ENCODE results near the gene CXCL12.

CXCL12 gene

GRCh38 chr10:44415121-44415520 is 30.2 kb upstream of the CXCL12 start:
- Histone ChIP-seq H3K27ac (ENCODE audit: poor library complexity, severe bottlenecking) (no peak overlapping the region), H3K4me1 (ENCODE audit: insufficient read depth, poor library complexity, severe bottlenecking) (no peaks in the 10 kb centered on the region), H3K27me3 (ENCODE audit: insufficient read depth, poor library complexity, severe bottlenecking) (no peaks in the 10 kb centered on the region), H3K36me3 (ENCODE audit: low read depth) (no peaks in the 10 kb centered on the region), H3K4me3 (ENCODE audit: severe bottlenecking) (no peak overlapping the region), H3K9me3 (ENCODE audit: severe bottlenecking) (no peaks in the 10 kb centered on the region)
- DNase-seq (ENCODE audit: low spot score) (no peak), ATAC-seq (ENCODE audit: low read depth) (no peak)
- no peak for TF ChIP-seq CTCF (IDR thresholded peaks at IDR 0.05; ENCODE audit: poor library complexity, severe bottlenecking)

- Histone ChIP-seq H3K27me3 (ENCODE audit: insufficient read depth, poor library complexity, severe bottlenecking) (no peaks in the 10 kb centered on the region), H3K9me3 (ENCODE audit: severe bottlenecking) (no peaks in the 10 kb centered on the region), H3K4me1 (ENCODE audit: insufficient read depth, poor library complexity, severe bottlenecking) (no peaks in the 10 kb centered on the region), H3K4me3 (ENCODE audit: severe bottlenecking) (no peak overlapping the region), H3K36me3 (ENCODE audit: low read depth) (no peaks in the 10 kb centered on the region), H3K27ac (ENCODE audit: poor library complexity, severe bottlenecking) (no peak overlapping the region)
- DNase-seq (ENCODE audit: low spot score) (no peak), ATAC-seq (ENCODE audit: low read depth) (no peak)
- TF ChIP-seq CTCF (IDR thresholded peaks at IDR 0.05; ENCODE audit: poor library complexity, severe bottlenecking), result no peak
Observed at GRCh38 chr10:44413416-44413815, 28.5 kb upstream of the CXCL12 start.

- no peak for TF ChIP-seq CTCF (IDR thresholded peaks at IDR 0.05; ENCODE audit: poor library complexity, severe bottlenecking)
- no peak overlapping the region for H3K4me3 ChIP-seq (ENCODE audit: severe bottlenecking)
- no peak for ATAC-seq (ENCODE audit: low read depth)
Observed at GRCh38 chr10:44411251-44411650, 26.4 kb upstream of the CXCL12 start.

GRCh38 chr10:44404741-44405437 is 20.0 kb upstream of the CXCL12 start:
- Histone ChIP-seq H3K36me3 (ENCODE audit: low read depth) (no peaks in the 10 kb centered on the region), H3K9me3 (ENCODE audit: severe bottlenecking) (no peaks in the 10 kb centered on the region), H3K4me3 (ENCODE audit: severe bottlenecking) (no peak overlapping the region), H3K27ac (ENCODE audit: poor library complexity, severe bottlenecking) (no peak overlapping the region), H3K27me3 (ENCODE audit: insufficient read depth, poor library complexity, severe bottlenecking) (no peaks in the 10 kb centered on the region), H3K4me1 (ENCODE audit: insufficient read depth, poor library complexity, severe bottlenecking) (no peaks in the 10 kb centered on the region)
- ATAC-seq (ENCODE audit: low read depth) (no peak), DNase-seq (ENCODE audit: low spot score) (no peak)
- no peak for TF ChIP-seq CTCF (IDR thresholded peaks at IDR 0.05; ENCODE audit: poor library complexity, severe bottlenecking)

More at GRCh38 chr10:44411251-44411650, 26.4 kb upstream of the CXCL12 start:
- Histone ChIP-seq H3K4me1 (ENCODE audit: insufficient read depth, poor library complexity, severe bottlenecking) (no peaks in the 10 kb centered on the region), H3K27me3 (ENCODE audit: insufficient read depth, poor library complexity, severe bottlenecking) (no peaks in the 10 kb centered on the region), H3K27ac (ENCODE audit: poor library complexity, severe bottlenecking) (no peak overlapping the region), H3K9me3 (ENCODE audit: severe bottlenecking) (no peaks in the 10 kb centered on the region), H3K36me3 (ENCODE audit: low read depth) (no peaks in the 10 kb centered on the region)
- DNase-seq (ENCODE audit: low spot score), result no peak

GRCh38 chr10:44402465-44403195 is 17.7 kb upstream of the CXCL12 start:
- Histone ChIP-seq H3K4me1 (ENCODE audit: insufficient read depth, poor library complexity, severe bottlenecking) (no peaks in the 10 kb centered on the region), H3K27ac (ENCODE audit: poor library complexity, severe bottlenecking) (no peak overlapping the region), H3K36me3 (ENCODE audit: low read depth) (no peaks in the 10 kb centered on the region), H3K4me3 (ENCODE audit: severe bottlenecking) (no peak overlapping the region), H3K9me3 (ENCODE audit: severe bottlenecking) (no peaks in the 10 kb centered on the region), H3K27me3 (ENCODE audit: insufficient read depth, poor library complexity, severe bottlenecking) (no peaks in the 10 kb centered on the region)
- no peak for TF ChIP-seq CTCF (IDR thresholded peaks at IDR 0.05; ENCODE audit: poor library complexity, severe bottlenecking)
- no peak for ATAC-seq (ENCODE audit: low read depth)
- DNase-seq (ENCODE audit: low spot score), result no peak
